T-helper 1 cell (primary cell): ENCODE results near the gene PIK3AP1.

Source experiments
- DNase-seq, 5 donors: peaks; one replicate each; pipeline ENCODE4 v3.0.0-alpha.2; 2012 to 2020

The PIK3AP1 gene

DNA sequence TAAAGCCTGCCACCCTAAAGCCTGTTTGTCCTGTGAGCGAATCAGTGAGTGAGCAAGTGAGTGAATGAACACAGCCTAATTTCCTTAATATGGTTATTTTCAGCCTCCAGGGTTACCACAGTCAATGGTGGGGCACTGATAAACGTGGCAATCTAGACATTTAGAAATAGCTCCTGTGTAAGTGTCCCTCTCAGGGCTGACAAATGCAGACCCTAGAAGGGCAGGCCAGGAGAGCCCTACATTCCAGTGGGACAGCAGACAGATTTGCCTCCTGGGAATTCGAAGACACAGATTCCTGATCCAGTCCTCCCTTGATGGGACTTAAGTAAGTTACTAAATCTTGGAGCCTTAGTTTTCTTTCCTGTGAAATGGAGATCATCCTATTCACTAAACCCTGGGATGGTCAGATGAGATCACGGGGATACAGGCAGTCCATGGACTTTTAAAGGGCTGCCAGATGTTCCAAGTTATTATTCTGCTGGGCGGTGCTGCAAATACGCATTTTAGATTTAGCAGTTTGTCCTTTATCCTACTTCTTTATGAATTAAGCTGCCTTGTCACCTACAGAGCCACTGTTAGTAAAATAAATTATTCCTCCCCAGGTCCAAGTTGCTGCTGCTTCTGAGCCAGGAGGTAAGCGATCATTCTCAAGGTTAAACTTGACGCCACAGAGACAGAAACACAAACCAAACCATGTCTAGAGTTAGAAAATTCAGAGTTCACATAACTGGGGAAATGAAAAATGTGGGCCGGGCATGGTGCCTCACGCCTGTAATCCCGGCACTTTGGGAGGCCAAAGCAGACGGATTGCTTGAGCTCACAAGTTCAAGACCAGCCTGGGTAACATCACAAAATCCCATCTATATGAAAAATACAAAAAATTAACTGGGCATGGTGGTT, 78.7 kb downstream of the PIK3AP1 start:
- DNase-seq: no peak

GRCh38 chr10:96639899-96640298, 80.4 kb downstream of the PIK3AP1 start:
- no peak for DNase-seq

GRCh38 chr10:96638696-96639095, 81.6 kb downstream of the PIK3AP1 start:
- no peak for DNase-seq

GRCh38 chr10:96638120-96638519, 82.2 kb downstream of the PIK3AP1 start:
- no peak for DNase-seq

DNA sequence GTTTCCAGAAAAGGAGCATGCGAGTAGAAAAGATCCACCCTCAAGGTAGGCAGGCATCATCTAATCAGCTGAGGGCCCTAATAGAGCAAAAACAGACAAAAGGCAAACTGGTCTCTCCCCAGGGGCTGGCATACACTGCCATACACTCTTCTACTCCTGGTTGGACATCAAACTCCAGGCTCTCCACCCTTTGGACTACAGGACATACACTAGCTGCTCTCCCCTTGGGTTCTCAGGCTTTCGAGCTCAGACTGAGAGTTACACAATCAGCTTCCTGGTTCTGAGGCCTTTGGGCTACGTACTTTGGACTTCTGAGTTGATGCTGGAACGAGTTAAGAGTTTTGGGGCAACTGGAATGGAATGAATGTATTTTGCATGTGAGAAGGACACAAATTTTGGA, 82.6 kb downstream of the PIK3AP1 start:
- DNase-seq: no peak

DNA sequence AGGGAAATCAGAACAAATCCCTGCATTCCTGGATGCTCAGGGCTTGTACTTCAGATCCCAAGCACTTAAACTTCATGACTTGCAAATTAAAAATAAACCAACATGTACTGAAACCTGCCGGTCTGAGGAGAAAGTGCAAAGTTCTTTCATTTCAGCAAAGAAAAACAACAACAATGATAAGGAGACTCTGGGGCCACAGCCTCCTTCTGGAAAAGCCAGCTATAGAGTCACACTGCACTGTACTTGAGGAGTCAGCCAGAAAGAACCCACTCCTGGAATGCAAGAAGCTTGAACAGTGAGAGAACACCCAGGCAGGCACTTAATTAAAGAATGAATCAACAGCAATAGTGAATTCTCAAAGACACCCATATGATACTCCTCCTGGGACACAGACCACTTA, 83.8 kb downstream of the PIK3AP1 start:
- DNase-seq: no peak

DNA sequence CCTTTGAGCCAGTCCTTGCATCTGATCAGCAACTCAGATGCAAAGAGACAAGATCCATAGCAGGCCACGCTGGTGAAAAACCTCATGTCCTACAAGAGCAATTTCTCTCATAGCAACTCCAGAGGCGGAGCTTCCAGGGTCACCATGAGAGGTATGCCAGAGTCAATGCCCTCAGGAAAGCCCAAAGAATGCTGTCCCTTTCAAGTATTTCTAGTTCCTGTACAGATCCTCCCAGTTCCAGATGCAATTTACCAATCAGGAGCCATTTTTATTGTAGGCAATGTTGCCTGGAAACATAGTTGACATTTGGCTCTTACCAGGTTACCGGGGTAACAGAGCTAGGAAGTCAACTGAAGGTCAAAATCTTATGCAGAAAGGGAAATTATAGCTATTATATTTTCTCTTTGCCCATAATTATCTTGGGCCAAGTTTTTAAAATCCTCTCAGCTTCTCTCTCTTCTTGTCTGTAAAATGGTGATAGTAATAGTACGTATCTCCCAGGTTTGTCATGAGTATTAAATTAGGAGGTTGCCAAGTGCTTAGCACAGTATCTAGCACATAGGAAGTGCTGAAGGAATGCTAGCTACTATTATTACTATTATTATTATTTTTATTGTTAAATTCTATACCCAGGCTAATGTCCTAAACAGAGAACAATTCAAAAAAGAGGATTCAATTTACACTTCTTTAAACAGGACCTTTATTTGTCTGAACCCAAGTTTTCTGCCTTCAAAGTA, 87.2 kb downstream of the PIK3AP1 start:
- DNase-seq: no peak

DNA sequence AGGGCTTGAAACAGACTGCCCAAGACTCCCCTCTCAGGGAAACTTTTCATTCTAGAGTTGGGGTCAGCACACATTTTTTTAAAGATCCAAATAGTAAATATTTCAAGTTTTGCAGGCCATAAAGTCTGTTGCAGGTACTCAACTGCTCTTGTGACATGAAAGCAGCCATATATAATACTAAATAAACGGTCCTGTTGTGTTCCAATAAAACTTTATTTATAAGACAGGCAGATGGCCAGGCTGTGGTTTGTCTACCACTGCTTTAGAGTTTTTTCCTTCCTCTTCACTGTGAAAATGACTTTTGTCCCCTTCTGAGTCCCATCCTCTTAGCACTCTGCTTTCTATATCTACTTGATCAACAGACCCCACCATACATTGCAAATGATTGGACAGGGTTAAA, 93.0 kb downstream of the PIK3AP1 start:
- DNase-seq: no peak

GRCh38 chr10:96626795-96627194, 93.5 kb downstream of the PIK3AP1 start:
- no peak for DNase-seq

- no peak for DNase-seq
These were observed 95.1 kb downstream of the PIK3AP1 start for GRCh38 chr10:96625173-96625572.

GRCh38 chr10:96622013-96622787, 98.1 kb downstream of the PIK3AP1 start:
- no peak for DNase-seq

DNA sequence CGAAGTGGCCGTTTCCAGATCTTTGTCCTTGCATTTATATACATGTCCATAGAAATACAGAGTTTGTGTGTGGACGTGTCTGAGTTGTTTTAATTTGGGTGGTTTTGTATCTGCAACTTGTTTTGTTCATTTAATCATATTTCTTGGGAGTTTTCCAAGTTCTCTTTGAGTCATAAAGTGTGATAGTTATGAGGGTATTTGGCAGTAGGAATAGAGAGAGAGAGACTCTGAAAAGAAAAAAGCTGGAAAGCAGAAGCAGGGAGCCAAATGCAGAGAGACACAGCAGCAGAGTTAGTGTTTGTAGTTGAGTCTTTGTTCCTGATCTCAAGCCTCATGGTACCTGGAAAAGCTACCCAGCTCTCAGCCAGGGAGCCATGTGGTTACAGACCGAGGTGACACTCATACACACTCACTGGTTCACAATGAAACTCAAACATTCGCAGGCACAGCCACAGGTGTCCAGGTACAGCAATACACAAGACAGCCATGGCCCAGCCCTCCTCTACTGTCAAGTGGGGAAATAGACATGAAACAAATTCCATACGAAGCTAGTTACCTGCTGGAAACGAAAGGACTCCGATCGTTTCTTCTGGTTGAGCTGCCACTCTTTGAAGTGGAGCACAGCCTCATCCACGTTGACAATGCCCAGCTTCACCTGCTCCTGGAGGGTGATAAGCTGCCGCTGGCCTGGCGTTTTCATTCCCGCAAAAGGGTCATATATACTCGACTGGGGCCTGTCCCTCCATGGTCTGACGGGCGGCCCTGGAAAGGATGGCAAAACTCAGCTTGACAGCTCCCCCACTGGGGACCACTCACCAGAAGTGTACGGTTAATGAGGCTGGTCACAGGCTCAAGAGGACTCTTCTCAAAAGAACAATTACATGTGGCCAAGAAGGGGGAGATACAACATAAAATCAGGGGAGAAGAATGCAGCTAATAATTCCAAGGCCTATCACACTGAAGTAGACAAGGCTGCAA, 100.2 kb downstream of the PIK3AP1 start:
- no peak for DNase-seq

- no peak for DNase-seq
These were observed 101.2 kb downstream of the PIK3AP1 start for GRCh38 chr10:96619120-96619519.

GRCh38 chr10:96618653-96619052, 101.7 kb downstream of the PIK3AP1 start:
- DNase-seq: no peak

DNA sequence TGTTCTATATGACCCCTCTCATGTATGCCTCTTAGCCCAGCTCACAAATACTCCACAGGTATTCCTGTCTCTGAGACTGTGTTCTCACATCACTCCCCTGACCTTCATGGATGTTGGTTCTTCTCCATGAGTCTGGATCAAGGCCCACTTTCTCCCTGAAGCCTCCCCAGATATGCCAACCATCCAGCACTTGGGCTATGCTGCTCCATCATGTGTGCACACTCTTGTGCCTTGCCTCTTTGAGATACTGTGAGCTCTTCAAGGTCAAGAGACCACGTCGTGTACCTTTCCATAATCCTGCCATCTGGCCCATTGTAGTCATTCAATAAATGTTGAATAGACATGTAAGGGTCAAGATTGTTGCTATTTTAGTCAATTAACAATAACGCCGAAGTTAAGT, 103.4 kb downstream of the PIK3AP1 start:
- no peak for DNase-seq

DNA sequence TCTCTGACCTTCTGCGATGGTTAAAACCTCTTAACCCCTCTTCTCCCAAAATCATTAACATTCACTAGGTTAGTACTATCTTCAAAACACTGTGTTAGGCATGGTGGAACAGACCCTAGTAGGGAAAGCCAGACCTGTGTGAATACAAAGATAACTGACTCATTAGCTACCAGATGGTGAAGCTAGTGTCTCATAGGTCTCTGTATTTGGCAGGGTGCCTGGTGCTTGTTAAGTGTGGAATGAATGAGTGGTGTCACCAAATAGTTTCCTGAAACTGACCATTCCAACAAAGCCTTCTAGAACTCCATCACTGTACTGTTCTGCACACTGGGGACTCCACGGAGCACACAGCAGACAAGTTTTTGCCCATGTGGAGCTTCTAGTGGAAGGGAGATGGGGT, 105.8 kb downstream of the PIK3AP1 start:
- DNase-seq: no peak

GRCh38 chr10:96613576-96613975, 106.7 kb downstream of the PIK3AP1 start:
- no peak for DNase-seq

- DNase-seq: no peak
These were observed 108.1 kb downstream of the PIK3AP1 start for GRCh38 chr10:96612055-96612830.

DNA sequence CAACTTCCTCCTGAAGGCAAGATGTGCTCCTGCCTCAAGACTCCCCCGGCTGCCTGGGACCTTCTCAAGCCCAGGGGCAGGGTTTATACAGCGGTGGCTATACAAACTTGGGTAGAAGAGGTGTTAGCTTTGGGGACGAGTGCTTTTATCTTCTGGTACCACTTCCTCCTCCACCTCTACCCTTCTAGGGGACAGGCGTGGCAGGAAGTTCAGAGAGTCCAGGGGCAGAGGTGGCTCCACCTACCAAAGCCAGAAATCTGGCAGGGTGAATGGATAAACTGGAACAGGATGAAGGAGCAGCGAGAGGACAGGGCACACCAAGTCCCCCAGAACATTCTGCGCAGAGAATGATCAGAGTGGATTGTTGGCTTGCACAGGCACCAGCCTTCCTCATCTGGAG, 109.5 kb downstream of the PIK3AP1 start:
- DNase-seq: no peak

DNA sequence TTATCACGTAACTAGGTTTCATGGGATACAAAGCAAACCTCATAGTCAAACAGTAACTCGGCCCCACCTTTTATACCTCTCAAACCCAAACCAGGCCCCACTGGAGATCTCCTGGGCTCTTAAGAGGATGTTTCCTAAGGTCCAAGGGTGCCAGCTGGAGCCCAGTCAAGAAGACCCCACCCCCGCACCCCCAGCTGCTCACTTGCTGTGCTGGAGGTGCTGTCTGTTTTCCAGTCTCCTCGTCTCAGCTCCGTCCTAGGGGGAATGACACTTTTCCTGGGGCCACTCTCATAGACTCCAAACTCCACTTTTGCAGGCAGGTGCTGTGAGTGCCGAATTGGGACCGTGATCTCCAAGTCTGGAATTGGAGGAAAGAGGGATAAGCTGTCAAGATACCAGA, 110.8 kb downstream of the PIK3AP1 start:
- DNase-seq: no peak

GRCh38 chr10:96608805-96609204, 111.5 kb downstream of the PIK3AP1 start:
- DNase-seq: no peak
